ENCODE results near the gene FGF14. TPM values are rescaled to one million over a fixed set of nuclear protein-coding genes. Genes with fewer than 3 reads are reported as not detected.

Gene FGF14
- total RNA-seq, 3 donors from 2014 or later (not counting 1 experiment from before 2014, with no cell fraction given): not detected

DNA sequence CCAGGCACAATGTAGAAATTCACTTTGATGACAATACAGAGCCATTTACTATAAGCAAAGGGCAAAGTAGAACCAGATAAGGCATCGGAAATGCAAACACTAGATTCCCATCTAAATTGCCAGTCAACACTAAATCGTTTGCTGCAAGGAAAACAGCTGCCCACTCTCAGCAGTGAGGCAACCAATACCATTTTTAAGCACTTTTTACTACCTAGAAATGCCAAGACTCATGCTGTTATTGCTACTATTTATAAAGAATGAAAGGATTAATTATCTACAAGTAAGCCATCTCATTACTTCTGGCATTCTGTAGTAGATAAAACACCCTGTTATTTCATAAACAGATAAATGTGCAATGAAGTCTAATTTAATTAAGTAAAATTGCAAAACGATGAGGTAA, 422.0 kb downstream of the FGF14 start:
- no peak overlapping the region for H3K27ac ChIP-seq (ENCODE audit: low read length)
- no peak for DNase-seq
- WGBS (ENCODE audit: insufficient coverage): 16% methylated on average over 2 of the region's 3 CpGs
- no peak for ATAC-seq
- no peak overlapping the region for H3K4me3 ChIP-seq (ENCODE audit: low read length)
- no peak overlapping the region for H3K4me3 Mint-ChIP-seq
- peaks cover 6 to 7% of the 10 kb centered on the region in 2 donors for H3K9me3 Mint-ChIP-seq
- no peaks in the 10 kb centered on the region for H3K9me3 ChIP-seq (ENCODE audit: control insufficient read depth, insufficient read depth, low read length)
- TF ChIP-seq, protein P1, sequence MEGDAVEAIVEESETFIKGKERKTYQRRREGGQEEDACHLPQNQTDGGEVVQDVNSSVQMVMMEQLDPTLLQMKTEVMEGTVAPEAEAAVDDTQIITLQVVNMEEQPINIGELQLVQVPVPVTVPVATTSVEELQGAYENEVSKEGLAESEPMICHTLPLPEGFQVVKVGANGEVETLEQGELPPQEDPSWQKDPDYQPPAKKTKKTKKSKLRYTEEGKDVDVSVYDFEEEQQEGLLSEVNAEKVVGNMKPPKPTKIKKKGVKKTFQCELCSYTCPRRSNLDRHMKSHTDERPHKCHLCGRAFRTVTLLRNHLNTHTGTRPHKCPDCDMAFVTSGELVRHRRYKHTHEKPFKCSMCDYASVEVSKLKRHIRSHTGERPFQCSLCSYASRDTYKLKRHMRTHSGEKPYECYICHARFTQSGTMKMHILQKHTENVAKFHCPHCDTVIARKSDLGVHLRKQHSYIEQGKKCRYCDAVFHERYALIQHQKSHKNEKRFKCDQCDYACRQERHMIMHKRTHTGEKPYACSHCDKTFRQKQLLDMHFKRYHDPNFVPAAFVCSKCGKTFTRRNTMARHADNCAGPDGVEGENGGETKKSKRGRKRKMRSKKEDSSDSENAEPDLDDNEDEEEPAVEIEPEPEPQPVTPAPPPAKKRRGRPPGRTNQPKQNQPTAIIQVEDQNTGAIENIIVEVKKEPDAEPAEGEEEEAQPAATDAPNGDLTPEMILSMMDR (IDR thresholded peaks at IDR 0.05): no peak
- no peaks in the 10 kb centered on the region for H3K4me1 ChIP-seq (ENCODE audit: control insufficient read depth, insufficient read depth, low read length)
- intact Hi-C loops (cut with micrococcal nuclease): no loop called here
- H3K36me3 ChIP-seq (ENCODE audit: control insufficient read depth, insufficient read depth, low read length): no peaks in the 10 kb centered on the region
- H3K27me3 Mint-ChIP-seq (ENCODE audit: low read depth in 2 of 2): no peaks in the 10 kb centered on the region
- H3K27ac Mint-ChIP-seq: no peak overlapping the region
- no peaks in the 10 kb centered on the region for H3K4me1 Mint-ChIP-seq
- H3K27me3 ChIP-seq (ENCODE audit: control insufficient read depth, insufficient read depth, low read length): no peaks in the 10 kb centered on the region
- no peaks in the 10 kb centered on the region for H3K36me3 Mint-ChIP-seq

DNA sequence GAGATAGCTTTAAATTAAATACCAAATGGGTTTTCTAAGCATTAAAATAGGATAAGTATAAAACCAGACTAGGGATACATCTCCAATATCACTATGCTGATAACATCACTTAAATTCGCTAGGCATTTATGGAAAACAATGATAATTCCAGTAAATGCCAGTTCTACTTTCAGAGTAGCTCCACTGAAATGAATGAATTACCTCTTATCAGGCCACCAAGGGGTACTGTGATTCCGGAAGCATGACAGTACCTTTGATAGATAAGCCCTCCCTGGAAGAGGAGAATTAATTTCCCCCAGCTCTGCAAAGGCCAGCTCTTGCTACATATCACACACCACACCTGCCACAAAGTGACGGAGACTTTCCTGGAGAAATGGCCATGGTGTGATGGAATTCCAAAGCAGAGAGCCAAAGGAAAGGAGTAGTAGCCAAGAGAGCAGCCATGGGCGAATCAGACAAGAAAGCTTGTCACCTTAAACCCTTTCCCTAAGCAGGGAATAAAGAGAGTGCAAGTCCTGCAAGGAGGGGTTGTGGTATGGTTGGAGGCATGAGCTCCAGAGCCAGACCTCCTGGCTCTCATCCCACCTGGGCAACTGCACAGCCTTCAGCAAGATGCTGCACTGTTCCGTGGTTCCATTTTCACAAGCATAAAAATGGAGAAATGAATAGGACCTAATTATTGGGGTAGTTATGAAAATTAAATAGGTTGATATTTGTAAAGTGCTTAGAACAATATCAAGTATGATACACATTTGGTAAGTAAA, 423.1 kb downstream of the FGF14 start:
- no peaks in the 10 kb centered on the region for H3K36me3 Mint-ChIP-seq

DNA sequence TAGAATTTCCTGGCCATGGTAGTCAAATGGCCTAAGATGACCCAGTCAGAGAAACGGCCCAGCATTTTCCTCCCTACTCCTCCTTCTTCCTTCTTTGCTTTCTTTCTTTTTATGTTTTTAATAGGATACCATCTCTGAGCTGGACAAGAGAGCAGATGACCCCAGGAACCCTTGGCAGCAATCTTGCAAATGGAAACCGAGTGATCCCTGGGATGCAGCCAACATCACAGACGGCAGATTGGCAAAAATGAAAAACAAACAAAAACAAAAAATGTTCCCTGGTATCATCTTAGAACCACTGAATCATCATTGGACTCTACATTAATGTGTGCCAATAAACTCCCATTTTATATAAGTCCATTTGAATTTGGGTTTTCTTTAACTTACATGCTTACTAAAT, 424.4 kb downstream of the FGF14 start:
- H3K9me3 Mint-ChIP-seq: peaks cover 6 to 7% of the 10 kb centered on the region in 2 donors
- no peaks in the 10 kb centered on the region for H3K27me3 ChIP-seq (ENCODE audit: control insufficient read depth, insufficient read depth, low read length)
- H3K4me1 Mint-ChIP-seq: no peaks in the 10 kb centered on the region
- no peaks in the 10 kb centered on the region for H3K36me3 Mint-ChIP-seq
- no peaks in the 10 kb centered on the region for H3K4me1 ChIP-seq (ENCODE audit: control insufficient read depth, insufficient read depth, low read length)
- H3K27ac ChIP-seq (ENCODE audit: low read length): no peak overlapping the region
- TF ChIP-seq, protein P1 (IDR thresholded peaks at IDR 0.05): no peak
- no peaks in the 10 kb centered on the region for H3K9me3 ChIP-seq (ENCODE audit: control insufficient read depth, insufficient read depth, low read length)
- DNase-seq (no peak), ATAC-seq (no peak)
- H3K36me3 ChIP-seq (ENCODE audit: control insufficient read depth, insufficient read depth, low read length): no peaks in the 10 kb centered on the region
- intact Hi-C loops (cut with micrococcal nuclease): no loop called here
- H3K4me3 Mint-ChIP-seq: no peak overlapping the region
- no peak overlapping the region for H3K4me3 ChIP-seq (ENCODE audit: low read length)
- no peak overlapping the region for H3K27ac Mint-ChIP-seq
- H3K27me3 Mint-ChIP-seq (ENCODE audit: low read depth in 2 of 2): no peaks in the 10 kb centered on the region
- WGBS (ENCODE audit: insufficient coverage): 79% methylated on average over 3 of the region's 3 CpGs

More for the DNA sequence above, 423.1 kb downstream of the FGF14 start:
- TF ChIP-seq, protein P1 (IDR thresholded peaks at IDR 0.05): no peak
- intact Hi-C loops (cut with micrococcal nuclease): no loop called here
- WGBS (ENCODE audit: insufficient coverage): 60% methylated on average over 4 of the region's 5 CpGs
- Mint-ChIP-seq H3K27me3 (ENCODE audit: low read depth in 2 of 2) (no peaks in the 10 kb centered on the region), H3K27ac (no peak overlapping the region), H3K9me3 (peaks cover 6 to 7% of the 10 kb centered on the region in 2 donors), H3K4me1 (no peaks in the 10 kb centered on the region), H3K4me3 (no peak overlapping the region)
- Histone ChIP-seq H3K4me1 (ENCODE audit: control insufficient read depth, insufficient read depth, low read length) (no peaks in the 10 kb centered on the region), H3K9me3 (ENCODE audit: control insufficient read depth, insufficient read depth, low read length) (no peaks in the 10 kb centered on the region), H3K4me3 (ENCODE audit: low read length) (no peak overlapping the region), H3K27ac (ENCODE audit: low read length) (no peak overlapping the region), H3K36me3 (ENCODE audit: control insufficient read depth, insufficient read depth, low read length) (no peaks in the 10 kb centered on the region), H3K27me3 (ENCODE audit: control insufficient read depth, insufficient read depth, low read length) (no peaks in the 10 kb centered on the region)
- DNase-seq: no peak
- ATAC-seq: no peak

DNA sequence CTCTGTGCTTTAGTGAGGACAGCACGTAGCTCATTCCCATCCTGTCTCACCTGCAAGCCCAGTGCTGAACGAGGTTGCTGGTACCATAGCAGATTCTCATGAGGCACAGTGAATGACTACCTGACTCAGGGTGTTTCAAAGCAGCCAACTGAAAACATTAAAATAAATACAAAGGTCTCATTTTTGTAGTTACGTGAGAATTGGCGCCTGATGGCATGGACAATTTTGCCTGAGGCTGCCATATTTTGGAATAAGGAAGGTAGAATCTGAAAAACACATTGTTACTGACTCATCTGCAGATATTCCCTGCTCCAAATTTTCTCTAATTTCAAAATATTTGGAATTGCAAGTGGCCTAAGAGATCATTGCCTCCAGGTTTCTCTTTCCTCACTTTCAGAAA, 429.7 kb downstream of the FGF14 start:
- 75% methylated on average over 4 of the region's 4 CpGs for WGBS (ENCODE audit: insufficient coverage)
- Histone ChIP-seq H3K4me1 (ENCODE audit: control insufficient read depth, insufficient read depth, low read length) (no peaks in the 10 kb centered on the region), H3K27ac (ENCODE audit: low read length) (no peak overlapping the region), H3K36me3 (ENCODE audit: control insufficient read depth, insufficient read depth, low read length) (no peaks in the 10 kb centered on the region), H3K4me3 (ENCODE audit: low read length) (no peak overlapping the region), H3K9me3 (ENCODE audit: control insufficient read depth, insufficient read depth, low read length) (no peaks in the 10 kb centered on the region), H3K27me3 (ENCODE audit: control insufficient read depth, insufficient read depth, low read length) (no peaks in the 10 kb centered on the region)
- Mint-ChIP-seq H3K27me3 (ENCODE audit: low read depth in 2 of 2) (no peaks in the 10 kb centered on the region), H3K9me3 (peaks cover 4 to 7% of the 10 kb centered on the region in 2 donors), H3K4me1 (no peaks in the 10 kb centered on the region), H3K36me3 (no peaks in the 10 kb centered on the region), H3K27ac (no peak overlapping the region), H3K4me3 (no peak overlapping the region)
- TF ChIP-seq, protein P1 (IDR thresholded peaks at IDR 0.05): no peak
- intact Hi-C loops (cut with micrococcal nuclease): no loop called here
- ATAC-seq (no peak), DNase-seq (no peak)

Data from natural killer cell (primary cell).